Large intestine (tissue), 3 donors: Measurements from ENCODE around the gene SCAF1. TPM values are rescaled to one million over a fixed set of nuclear protein-coding genes. Genes with fewer than 3 reads are reported as not detected.

ENCODE experiments used
- DNase-seq, 2 donors: peaks; one replicate each; pipeline versions ENCODE4 v3.0.0 to v3.0.0-alpha.2; 2013
- H3K27ac ChIP-seq: one replicate; pipeline ENCODE4 v1.5.1; 2013; ENCODE audit warnings: low read length
- H3K27me3 ChIP-seq: 2 replicates; pipeline ENCODE4 v1.6.1; 2013; ENCODE audit warnings: low read length; ENCODE audit not compliant: control insufficient read depth, insufficient read depth
- H3K36me3 ChIP-seq: 2 replicates; pipeline ENCODE4 v1.6.1; 2013; ENCODE audit warnings: low read length; ENCODE audit not compliant: control insufficient read depth, insufficient read depth
- H3K4me1 ChIP-seq: one replicate; pipeline ENCODE4 v1.6.1; 2013; ENCODE audit warnings: low read length; ENCODE audit not compliant: control insufficient read depth, insufficient read depth
- H3K4me3 ChIP-seq: one replicate; pipeline ENCODE4 v1.5.1; 2013; ENCODE audit warnings: low read length
- H3K9me3 ChIP-seq: one replicate; pipeline ENCODE4 v1.6.1; 2013; ENCODE audit warnings: mild to moderate bottlenecking, low read depth, low read length, moderate library complexity; ENCODE audit not compliant: control insufficient read depth
- WGBS: methylation state at CpG from one replicate; pipeline ENCODE4 v1.1.5; 2013; ENCODE audit warnings: low lambda C conversion rate; ENCODE audit not compliant: insufficient coverage; 5-methylcytosine and 5-hydroxymethylcytosine counted together
- polyA plus RNA-seq: library from polyadenylated mRNA; unstranded; fragments of 120-200 nt; gene quantifications from one replicate; pipeline ENCODE4 v1.2.1, GENCODE V29; 2013

SCAF1 gene
- polyA plus RNA-seq, 1 donor, result 35.4 TPM

DNA sequence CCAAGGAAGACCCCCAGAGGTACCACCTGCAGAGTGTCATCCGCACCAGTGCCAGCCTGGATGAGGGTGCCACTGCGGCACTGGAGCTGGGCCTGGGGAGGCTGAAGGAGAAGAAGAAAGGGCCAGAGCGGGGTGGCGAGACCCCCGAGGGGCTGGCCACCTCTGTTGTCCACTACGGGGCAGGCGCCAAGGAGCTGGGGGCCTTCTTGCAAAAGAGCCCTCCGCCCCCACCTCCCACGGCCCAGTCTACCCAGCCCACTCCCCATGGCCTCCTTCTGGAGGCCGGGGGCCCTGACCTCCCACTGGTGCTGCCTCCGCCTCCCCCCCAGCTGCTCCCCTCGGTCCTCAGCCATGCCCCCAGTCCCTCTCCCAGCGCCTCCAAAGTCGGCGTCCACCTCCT, 45.6 kb upstream of the SCAF1 start:
- Histone ChIP-seq H3K27me3 (no peaks in the 10 kb centered on the region), H3K9me3 (peaks cover 8% of the 10 kb centered on the region), H3K36me3 (peaks cover 67% of the 10 kb centered on the region), H3K4me1 (peaks cover 11% of the 10 kb centered on the region), H3K27ac (no peak overlapping the region), H3K4me3 (no peak overlapping the region)
- no peak for DNase-seq
- WGBS, result no CpG with 5 or more reads among the region's 15 CpGs

DNA sequence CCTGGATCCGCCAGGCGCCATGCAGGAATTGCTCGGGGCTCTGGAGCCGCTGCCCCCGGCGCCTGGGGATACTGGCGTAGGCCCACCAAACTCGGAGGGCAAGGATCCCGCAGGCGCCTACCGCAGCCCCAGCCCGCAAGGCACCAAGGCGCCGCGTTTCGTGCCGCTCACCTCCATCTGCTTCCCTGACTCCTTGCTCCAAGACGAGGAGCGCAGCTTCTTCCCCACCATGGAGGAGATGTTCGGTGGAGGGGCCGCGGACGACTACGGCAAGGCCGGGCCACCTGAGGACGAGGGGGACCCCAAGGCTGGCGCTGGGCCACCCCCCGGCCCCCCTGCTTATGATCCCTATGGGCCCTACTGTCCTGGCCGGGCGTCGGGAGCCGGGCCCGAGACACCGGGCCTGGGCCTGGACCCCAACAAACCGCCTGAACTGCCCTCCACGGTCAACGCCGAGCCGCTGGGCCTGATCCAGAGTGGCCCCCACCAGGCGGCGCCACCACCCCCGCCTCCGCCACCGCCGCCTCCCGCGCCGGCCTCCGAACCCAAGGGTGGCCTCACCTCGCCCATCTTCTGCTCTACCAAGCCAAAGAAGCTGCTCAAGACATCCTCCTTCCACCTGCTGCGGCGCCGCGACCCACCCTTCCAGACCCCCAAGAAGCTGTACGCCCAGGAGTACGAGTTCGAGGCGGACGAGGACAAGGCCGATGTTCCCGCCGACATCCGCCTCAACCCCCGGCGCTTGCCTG, 44.9 kb upstream of the SCAF1 start:
- no peak for DNase-seq
- WGBS, result no CpG with 5 or more reads among the region's 65 CpGs
- H3K4me3 ChIP-seq, result no peak overlapping the region
- peaks cover 8% of the 10 kb centered on the region for H3K9me3 ChIP-seq
- H3K36me3 ChIP-seq, result peaks cover 72% of the 10 kb centered on the region
- H3K27me3 ChIP-seq, result no peaks in the 10 kb centered on the region
- H3K27ac ChIP-seq, result no peak overlapping the region
- peaks cover 11% of the 10 kb centered on the region for H3K4me1 ChIP-seq

DNA sequence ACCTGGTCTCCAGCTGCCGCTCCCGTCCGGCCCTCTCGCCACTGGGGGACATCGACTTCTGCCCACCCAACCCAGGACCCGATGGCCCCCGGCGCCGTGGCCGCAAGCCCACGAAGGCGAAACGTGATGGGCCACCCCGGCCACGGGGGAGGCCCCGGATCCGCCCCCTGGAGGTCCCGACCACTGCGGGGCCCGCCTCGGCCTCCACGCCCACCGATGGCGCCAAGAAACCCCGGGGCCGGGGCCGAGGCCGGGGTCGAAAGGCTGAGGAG, 44.4 kb upstream of the SCAF1 start:
- Histone ChIP-seq H3K27me3 (no peaks in the 10 kb centered on the region), H3K36me3 (peaks cover 77% of the 10 kb centered on the region), H3K4me1 (peaks cover 11% of the 10 kb centered on the region), H3K27ac (no peak overlapping the region), H3K4me3 (no peak overlapping the region), H3K9me3 (peaks cover 8% of the 10 kb centered on the region)
- WGBS, result no CpG with 5 or more reads among the region's 29 CpGs
- DNase-seq, result no peak

DNA sequence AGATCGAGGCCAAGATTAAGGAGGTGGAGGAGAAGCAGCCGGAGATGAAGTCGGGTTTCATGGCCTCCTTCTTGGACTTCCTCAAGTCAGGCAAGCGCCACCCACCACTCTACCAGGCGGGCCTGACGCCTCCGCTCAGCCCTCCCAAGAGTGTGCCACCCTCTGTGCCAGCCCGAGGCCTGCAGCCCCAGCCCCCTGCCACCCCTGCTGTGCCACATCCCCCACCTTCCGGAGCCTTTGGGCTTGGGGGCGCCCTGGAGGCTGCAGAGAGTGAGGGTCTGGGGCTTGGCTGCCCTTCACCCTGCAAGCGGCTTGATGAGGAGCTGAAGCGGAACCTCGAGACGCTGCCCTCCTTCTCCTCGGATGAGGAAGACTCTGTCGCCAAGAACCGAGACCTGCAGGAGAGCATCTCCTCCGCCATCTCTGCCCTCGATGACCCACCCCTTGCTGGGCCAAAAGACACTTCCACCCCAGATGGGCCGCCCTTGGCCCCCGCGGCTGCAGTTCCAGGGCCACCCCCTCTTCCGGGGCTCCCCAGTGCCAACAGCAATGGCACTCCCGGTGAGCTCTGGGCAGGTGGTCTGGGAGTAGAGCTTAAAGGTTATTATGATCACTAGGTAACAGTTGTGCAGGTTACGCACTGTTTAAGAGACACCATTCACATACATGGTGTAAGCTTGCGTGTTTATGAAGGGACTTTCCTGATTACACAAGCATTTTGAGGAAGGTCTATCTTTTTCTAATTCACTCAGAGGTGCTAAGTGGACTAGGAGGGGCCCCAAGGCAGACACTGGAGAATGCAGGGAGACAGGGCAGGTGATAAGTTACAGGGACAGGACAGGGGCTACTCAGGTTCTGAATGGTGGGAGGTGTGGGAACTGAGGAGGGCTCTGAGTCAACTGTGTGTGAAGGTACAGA, 42.4 kb upstream of the SCAF1 start:
- peaks cover 2% of the 10 kb centered on the region for H3K4me1 ChIP-seq
- no peak overlapping the region for H3K4me3 ChIP-seq
- H3K27me3 ChIP-seq, result no peaks in the 10 kb centered on the region
- no peak overlapping the region for H3K27ac ChIP-seq
- peaks cover 82% of the 10 kb centered on the region for H3K36me3 ChIP-seq
- H3K9me3 ChIP-seq, result peaks cover 8% of the 10 kb centered on the region
- no CpG with 5 or more reads among the region's 26 CpGs for WGBS
- no peak for DNase-seq

DNA sequence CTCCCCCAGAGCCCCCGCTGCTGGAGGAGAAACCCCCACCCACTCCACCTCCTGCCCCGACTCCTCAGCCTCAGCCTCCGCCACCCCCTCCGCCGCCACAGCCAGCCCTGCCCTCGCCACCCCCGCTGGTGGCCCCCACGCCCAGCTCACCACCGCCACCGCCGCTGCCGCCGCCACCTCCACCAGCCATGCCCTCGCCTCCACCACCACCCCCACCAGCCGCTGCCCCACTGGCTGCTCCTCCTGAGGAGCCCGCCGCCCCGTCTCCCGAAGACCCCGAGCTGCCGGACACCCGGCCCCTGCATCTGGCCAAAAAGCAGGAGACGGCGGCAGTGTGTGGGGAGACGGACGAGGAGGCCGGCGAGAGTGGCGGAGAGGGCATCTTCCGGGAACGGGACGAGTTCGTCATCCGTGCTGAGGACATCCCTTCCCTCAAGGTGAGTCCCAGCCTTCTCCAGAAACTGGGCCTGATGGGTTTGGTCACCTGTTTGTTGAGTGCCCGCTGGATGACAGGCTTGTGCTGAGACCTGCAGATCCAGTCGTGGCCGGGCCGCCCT, 40.4 kb upstream of the SCAF1 start:
- H3K4me3 ChIP-seq, result no peak overlapping the region
- no peak overlapping the region for H3K27ac ChIP-seq
- WGBS, result no CpG with 5 or more reads among the region's 38 CpGs
- H3K4me1 ChIP-seq, result no peaks in the 10 kb centered on the region
- H3K36me3 ChIP-seq, result peaks cover 80% of the 10 kb centered on the region
- no peak for DNase-seq
- no peaks in the 10 kb centered on the region for H3K27me3 ChIP-seq
- H3K9me3 ChIP-seq, result peaks cover 4% of the 10 kb centered on the region

DNA sequence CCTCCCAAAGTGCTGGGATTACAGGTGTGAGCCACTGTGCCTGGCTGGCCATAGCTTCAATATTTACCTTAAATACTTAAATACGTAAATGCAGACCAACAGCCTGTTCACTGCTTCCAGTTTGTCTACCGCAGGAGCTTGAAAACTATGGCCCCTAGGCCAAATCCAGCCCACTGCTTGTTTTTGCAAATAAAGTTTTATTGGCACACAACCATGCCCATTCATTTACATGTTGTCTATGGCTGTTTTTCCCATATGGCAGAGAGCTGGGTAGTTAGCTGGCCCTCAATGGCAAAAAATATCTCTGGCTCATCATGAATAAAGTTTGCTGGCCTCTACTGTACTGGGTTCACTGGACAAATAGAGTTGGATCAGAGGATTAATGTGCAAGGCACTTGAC, 39.2 kb upstream of the SCAF1 start:
- no peak for DNase-seq
- H3K36me3 ChIP-seq, result peaks cover 83% of the 10 kb centered on the region
- no CpG with 5 or more reads among the region's 2 CpGs for WGBS

DNA sequence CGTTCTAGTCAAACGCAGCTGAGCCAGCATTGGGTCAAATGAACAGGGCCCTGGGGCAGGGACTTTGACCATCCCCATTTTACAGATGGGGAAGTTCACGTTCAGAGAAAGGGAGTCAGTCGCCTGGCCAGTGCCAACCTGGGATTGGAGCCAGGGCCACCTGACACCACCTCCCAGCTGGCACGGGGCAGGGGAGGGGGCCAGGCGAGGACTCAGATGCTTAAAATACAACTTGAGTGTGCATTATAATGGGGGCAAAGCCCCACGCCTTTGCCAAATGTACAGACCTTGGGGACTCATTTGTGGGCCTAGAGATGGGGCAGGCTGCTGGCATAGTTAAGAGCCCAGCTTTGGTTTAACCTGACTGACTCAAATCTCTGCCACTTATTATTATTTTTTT, 36.4 kb upstream of the SCAF1 start:
- no peak overlapping the region for H3K4me3 ChIP-seq
- no CpG with 5 or more reads among the region's 7 CpGs for WGBS
- H3K9me3 ChIP-seq, result no peaks in the 10 kb centered on the region
- H3K36me3 ChIP-seq, result peaks cover 79% of the 10 kb centered on the region
- no peaks in the 10 kb centered on the region for H3K27me3 ChIP-seq
- H3K4me1 ChIP-seq, result no peaks in the 10 kb centered on the region
- H3K27ac ChIP-seq, result no peak overlapping the region
- no peak for DNase-seq

More for the DNA sequence above, 39.2 kb upstream of the SCAF1 start:
- Histone ChIP-seq H3K27ac (no peak overlapping the region), H3K9me3 (no peaks in the 10 kb centered on the region), H3K27me3 (no peaks in the 10 kb centered on the region), H3K4me1 (no peaks in the 10 kb centered on the region), H3K4me3 (no peak overlapping the region)

DNA sequence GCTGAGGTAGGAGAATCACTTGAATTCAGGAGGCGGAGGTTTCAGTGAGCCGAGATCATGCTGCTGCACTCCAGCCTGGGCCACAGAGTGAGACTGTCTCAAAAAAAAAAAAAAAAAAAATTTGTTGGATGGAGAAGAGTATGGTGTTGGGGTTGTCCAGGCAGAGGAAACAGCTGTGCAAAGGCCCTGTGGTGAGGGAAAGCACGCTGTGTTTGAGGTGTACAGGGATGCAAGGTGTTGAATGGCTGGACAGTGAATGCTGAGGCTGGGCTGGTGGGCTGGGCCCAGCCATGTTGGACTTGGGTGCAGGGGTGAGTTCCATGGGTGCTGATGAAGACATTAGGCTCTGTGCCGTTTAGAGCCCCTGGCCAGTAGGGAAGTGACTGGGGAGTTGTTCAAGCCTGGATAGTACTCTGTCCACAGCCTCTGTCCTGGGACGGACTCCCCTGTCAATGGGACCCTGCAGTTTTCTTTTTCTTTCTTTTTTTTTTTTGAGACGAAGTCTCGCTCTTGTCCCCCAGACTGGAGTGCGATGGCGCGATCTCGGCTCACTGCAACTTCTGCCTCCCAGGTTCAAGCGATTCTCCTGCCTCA, 32.4 kb upstream of the SCAF1 start:
- H3K4me1 ChIP-seq, result peaks cover 7% of the 10 kb centered on the region
- peaks cover 70% of the 10 kb centered on the region for H3K36me3 ChIP-seq
- DNase-seq, result no peak
- H3K27ac ChIP-seq, result no peak overlapping the region
- no peak overlapping the region for H3K4me3 ChIP-seq
- no peaks in the 10 kb centered on the region for H3K27me3 ChIP-seq
- H3K9me3 ChIP-seq, result no peaks in the 10 kb centered on the region
- WGBS, result 93% methylated on average over 3 of the region's 12 CpGs

DNA sequence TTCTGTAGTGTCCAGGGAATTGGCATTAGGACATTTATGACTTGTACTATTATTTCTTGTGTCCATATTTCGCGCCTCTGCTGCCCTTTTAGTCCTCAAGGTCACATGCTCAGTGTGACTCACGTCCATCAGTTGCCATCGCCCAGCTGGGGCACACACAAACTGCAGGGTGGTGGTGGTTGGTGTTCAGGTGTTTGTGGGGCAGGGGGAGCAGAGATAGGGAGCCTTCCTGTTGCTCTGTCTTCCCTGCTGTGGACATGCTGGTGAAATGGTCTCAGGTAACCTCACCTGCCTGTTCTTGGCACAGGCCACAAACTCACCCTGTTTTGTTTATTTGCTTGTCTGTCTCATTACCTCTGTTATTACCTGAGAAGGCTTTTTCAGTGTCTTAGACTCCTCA, 28.6 kb upstream of the SCAF1 start:
- no peak overlapping the region for H3K27ac ChIP-seq
- WGBS, result 80% methylated on average over 2 of the region's 4 CpGs
- H3K4me1 ChIP-seq, result peaks cover 7% of the 10 kb centered on the region
- H3K4me3 ChIP-seq, result no peak overlapping the region
- DNase-seq, result no peak
- peaks cover 73% of the 10 kb centered on the region for H3K36me3 ChIP-seq
- no peaks in the 10 kb centered on the region for H3K27me3 ChIP-seq
- peaks cover 4% of the 10 kb centered on the region for H3K9me3 ChIP-seq

DNA sequence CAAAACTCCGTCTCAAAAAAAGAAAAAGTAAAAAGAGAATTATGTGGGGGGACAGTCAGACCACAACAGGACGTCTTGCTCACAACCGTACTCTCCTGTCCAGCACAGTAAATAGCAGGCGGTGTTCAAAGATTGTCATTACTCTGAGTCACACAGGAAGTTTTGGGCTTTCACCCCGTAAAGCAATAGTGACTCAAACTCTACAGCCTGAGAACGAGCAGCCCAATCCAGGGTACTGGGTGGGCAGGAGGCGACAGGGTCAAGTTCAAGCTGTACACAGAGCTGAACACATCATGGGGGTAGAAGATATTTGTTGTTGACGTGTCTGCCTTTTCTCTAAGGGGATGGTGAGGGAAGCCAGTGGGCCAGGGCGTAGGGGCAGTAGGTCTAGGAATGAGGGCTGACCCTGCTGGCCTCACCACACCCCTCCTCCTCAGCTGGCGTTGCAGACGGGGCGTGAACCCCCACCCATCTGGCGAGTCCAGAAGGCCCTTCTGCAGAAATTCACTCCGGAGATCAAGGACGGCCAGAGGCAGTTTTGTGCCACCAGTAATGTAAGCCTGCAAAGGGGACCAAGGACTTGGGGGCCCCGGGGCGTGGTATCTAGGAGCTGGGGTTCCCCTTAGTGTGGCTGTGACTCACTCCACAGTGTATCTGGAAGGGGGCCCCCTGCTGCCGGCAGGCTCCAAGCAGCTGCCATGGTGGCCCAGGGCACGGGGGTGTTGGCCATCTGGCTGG, 27.7 kb upstream of the SCAF1 start:
- DNase-seq, result no peak
- no peaks in the 10 kb centered on the region for H3K27me3 ChIP-seq
- 100% methylated on average over 3 of the region's 19 CpGs for WGBS
- peaks cover 7% of the 10 kb centered on the region for H3K4me1 ChIP-seq
- no peak overlapping the region for H3K4me3 ChIP-seq
- peaks cover 4% of the 10 kb centered on the region for H3K9me3 ChIP-seq
- no peak overlapping the region for H3K27ac ChIP-seq
- peaks cover 69% of the 10 kb centered on the region for H3K36me3 ChIP-seq
